ENCODE data around the gene KIF26A. TPM values are rescaled to one million over a fixed set of nuclear protein-coding genes. Genes with fewer than 3 reads are reported as not detected.

Gene KIF26A
- total RNA-seq, 2 donors from 2014 or later: 5.0 to 6.9 TPM

DNA sequence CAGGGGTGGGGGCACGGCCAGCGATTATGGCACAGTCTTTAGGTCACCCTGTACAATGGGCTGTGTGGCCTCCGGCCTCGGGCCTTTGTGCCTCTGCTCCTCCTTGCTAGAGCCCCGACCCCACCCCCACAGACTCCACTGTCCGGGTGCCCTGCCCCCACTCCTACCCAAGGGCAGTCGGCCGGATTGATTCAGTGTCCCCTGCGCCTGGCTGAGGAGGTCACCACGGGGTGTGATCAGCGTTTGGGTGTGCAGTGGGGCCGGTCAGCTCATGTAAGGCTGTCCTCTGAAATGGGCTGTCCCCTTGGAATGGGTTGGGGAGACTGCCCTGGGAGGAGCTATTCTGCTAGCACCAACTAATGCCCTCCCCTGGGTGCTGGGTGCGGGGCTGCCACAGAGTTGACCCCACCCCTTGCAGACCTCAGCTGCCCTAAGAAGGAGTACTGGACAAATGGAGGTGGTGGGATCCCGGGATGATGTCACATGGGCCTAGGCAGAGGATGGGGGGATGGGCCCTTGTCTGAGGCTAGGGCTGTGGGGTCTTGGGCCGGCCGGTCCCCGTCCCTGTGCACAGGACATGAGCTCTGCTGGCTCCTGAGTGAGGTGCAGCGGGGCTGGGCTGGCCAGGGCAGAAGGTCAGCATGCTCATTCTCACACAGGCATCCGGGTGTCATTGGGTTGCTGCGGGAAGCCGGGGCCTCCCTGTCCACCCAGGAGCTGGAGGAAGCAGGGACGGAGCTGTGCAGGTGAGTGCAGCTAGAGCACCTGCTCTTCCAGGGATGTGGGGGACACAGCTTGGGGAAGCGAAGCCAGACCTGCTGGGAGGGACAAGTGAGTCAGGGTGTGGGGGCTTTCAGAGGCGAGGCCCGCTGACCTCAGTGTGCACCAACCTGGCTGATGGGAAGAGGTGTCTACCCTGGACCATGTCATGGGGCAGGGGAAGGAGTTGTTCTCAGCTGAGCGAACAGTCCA lies 29.5 kb upstream of the KIF26A start:
- peak; percentile 81 for DNase-seq (ENCODE audit: low spot score)
- intact Hi-C loops (cut with DNase I): no loop called here

DNA sequence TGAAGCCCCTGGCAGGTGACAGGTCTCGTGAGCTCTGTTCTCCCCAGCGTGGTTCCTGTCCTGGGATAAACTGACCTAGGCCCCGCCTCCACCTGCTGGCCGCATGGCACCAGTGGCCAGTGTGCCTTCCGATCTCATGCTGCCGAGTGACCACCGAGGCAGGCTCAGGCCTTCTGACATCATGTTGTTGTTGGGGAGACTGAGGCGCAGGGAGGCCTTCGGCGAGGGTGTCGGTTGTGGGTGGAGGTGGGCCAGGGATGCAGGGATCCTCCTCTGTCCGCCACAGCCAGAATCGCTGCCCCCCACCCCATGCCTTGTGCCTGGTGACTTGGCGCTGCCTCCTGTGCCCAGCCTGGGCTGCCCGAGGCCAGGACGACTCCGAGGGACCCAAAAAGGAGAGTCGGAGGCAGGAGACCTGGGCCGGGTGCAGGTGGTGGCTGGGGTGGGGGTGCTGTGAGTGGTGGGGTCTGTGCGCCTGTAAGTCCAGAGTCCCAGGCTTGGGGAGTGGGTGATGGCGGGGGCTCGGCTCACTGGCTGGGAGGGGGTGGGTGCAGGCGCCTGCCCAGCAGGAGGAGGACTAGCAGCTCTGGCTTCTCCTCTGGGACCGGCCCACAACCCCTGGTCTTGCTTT lies 28.5 kb upstream of the KIF26A start:
- DNase-seq (ENCODE audit: low spot score): peak; percentile 76
- intact Hi-C loops (cut with DNase I): loop anchor here in 1 of 2 donors (5.0 kb wide), 1 partner anchor 157 kb away; no protein-coding TSS in a partner anchor

DNA sequence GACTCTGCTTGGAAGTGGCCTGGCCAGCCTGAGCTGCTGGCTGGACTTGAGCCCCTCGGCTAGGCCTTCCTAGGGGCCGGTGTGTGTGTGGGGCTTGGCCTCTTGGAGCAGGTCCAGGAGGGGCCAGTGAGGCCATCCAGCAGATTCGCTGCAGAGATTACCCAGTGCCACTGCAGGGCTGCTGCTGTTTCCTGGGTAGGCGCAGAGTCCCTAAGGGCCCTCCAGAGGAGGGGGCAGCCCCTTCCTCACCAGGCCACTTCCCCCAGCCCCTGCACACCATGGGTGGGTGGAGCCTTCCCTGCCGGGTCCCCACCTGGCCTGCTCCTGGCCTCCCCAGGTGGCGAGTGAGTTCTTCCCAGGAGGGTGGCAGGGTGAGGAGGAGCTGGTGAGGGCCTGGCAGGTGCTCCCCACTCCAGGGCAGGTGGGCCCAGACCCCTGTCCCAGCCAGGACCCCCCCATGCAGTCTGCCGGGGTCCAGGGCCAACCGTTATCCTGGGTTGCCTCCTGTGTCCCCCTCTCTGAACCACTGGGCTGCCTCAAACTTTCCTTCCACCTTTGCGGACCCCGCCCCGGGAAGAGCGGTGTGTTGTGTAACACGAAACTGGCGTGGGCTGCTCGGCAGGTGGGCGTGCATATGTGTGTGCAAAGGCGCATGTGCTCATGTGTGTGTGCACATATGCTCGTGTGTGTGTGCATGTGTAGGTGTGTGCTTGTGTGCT lies 27.7 kb upstream of the KIF26A start:
- peak; percentile 57 for DNase-seq (ENCODE audit: low spot score)
- intact Hi-C loops (cut with DNase I): loop anchor here in 1 of 2 donors (5.0 kb wide), 1 partner anchor 157 kb away; no protein-coding TSS in a partner anchor

DNA sequence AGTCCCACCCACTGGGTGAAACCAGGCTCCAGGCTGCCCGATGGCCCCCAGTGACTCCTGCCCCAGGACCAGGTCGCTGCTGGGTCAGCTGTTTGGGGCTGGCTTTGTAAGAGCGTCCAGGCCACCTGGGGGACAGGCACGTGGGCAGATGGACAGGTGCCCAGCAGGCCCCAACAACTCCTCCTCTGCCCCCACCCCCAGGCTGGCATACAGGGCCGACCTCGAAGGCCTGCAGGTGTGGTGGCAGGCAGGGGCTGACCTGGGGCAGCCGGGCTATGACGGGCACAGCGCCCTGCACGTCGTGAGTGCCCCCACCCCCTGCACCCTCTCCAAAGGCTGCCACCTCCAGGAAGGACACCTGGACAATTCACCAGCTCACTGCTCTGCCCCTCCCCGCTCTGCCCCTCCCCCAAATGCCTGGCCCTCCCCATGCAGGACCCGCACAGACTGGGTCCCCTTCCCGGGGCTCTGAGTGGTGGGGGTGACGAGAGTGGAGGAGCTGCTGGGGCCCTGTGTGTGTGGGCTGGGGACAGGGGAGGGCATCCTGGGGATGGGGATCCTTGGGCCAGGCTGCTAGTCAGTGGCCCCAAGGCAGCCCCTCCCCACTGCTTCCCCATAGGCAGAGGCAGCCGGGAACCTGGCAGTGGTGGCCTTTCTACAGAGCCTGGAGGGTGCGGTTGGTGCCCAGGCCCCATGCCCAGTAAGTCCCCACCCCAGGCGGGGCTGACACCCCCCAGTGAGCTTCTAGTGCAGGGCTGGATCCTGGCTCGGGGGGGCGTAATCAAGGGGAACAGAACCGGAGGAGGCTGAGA lies 26.9 kb upstream of the KIF26A start:
- intact Hi-C loops (cut with DNase I): loop anchor here in 1 of 2 donors (5.0 kb wide), 1 partner anchor 156 kb away; no protein-coding TSS in a partner anchor
- peak; percentile 76 for DNase-seq (ENCODE audit: low spot score)

DNA sequence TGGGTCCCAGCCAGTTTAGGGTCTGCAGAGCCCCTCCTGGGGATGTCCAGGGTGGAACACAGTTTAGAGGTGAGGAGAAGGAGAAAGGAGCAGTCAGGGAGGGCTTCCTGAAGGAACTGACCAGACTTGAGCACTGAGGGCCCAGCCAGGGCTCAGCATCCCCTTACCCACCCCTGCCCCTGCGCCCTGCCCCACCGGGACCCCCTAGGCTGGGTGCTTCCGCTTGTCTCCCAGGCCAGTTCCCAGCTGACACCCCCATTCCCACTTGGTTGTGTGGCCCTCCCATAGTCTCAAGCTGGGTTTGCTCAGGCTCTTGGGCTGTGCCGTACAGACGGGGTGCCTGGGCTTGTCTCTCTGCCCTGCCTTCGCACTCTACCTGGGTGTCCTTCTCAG lies 26.3 kb upstream of the KIF26A start:
- intact Hi-C loops (cut with DNase I): loop anchor here in 1 of 2 donors (5.0 kb wide), 1 partner anchor 155 kb away; no protein-coding TSS in a partner anchor
- peak; percentile 54 for DNase-seq (ENCODE audit: low spot score)

DNA sequence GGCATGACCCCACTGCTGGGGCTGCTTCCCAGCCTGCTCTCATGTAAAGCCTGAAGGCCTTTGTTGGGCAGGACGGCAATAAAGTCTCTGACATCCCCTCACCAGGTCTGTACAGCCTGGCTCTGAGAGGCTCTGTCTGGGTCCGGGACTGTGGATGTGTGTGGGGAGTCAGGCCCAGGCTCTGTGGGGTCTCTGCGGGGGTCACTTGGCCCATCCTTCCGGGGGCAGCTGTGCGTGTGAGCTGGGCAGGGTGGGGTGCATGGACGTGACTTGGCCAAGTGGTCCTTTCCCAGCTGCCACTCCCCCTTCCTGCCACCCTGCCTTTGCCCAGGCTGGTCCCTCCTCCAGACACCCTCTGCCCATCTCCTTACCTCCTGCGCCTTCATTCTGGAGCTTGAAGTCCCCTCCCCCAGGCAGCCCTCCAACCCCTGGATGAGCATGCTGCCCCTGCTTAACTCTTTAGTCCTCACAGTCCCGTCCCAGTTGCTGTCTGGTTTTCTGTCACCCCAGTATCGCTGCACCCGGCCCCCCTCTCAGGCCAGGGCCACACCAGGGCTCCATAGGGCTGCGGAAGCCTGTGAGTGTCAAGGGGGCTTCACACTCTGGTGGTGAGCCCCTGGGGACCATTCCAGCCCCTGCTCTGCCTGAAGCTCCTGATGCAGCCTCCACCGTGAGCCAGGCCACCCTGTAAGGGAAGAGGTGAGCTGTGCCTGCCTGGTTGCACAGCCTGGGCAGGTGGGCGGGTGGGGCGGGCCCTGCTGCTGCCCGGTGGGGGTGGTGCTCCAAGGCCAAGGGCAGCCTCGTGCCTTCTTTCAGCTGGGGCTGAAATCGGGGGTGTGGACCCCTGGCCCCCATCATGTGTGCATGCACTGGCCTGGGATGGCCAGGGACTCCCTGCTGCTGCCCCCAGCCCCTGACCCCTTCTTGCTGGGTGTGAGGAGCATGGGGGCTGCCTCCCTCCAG lies 25.5 kb upstream of the KIF26A start:
- DNase-seq (ENCODE audit: low spot score): peak; percentile 67
- intact Hi-C loops (cut with DNase I): loop anchor here in 1 of 2 donors (5.0 kb wide), 1 partner anchor 154 kb away; no protein-coding TSS in a partner anchor

DNA sequence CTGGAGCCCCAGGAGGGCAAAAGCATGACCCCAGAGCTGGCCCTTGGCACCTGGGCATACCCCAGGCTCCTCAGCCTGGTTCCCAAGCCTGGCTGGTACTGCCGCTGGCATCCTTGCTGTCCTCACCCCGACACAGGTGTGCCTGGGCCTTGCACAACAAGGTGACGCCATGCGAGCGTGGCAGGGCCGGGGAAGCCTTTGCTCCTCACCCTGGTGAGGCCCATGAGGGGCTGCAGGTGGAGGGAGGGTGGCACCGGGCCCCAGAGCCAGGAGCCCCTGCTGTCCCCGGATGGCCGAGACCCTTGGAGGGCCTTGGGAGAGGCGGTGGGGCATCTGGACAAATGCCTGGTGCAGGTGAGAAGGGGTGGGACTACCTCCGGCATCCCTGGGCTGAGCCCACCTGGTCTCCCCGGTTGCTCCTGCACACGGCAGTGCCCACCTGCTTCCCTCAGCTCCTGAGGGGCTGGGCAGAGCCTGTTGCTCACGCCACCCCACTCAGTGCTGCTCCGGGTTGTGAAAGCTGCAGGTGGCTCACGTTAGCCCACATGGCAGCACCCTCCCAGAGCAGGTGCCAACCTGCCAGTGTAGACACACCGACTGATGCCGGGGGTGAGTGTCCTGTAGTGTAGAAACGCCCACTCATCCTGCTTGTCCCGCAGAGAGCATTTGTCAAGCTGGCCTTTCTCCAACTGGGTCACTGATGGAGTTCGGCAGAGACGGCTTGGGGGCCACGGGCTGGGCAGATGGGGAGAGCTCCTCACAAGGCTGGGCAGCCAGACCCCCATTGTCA lies 24.6 kb upstream of the KIF26A start:
- intact Hi-C loops (cut with DNase I): loop anchor here in 1 of 2 donors (5.0 kb wide), 1 partner anchor 153 kb away; no protein-coding TSS in a partner anchor
- peak; percentile 69 for DNase-seq (ENCODE audit: low spot score)

DNA sequence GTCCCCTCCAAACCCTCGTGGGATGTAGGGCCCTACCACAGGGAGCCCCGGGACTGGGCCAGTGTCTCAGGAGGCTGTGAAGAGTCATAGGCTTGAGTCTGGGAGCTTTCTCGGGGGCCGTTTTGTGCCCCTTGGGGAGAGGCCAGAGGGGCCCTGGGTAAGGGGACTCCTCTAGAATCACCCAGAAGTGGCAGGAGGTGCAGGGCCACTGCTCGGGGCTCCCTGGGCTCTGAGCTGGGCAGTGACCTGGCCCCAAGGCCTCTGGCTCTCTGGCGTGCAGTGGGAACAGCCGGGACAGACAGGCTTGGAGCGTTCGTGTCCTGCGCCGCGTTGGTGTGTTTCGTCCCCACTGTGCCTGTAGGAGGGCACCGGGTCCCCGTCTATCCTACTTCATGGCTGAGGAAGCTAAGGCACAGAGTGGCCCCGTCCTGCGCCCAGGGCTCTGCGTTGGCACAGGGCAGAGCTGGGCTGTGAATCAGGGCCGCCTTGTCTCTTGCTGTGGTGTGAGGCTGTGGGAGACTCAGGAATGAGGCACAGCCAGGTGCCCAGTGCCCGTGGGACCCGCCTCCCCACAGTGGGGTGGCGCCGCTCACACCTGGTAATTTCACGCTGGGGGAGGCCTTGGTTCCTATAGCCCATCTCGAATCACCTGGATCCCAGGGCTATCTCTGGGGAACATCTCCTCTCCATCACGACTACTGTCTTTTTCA lies 23.8 kb upstream of the KIF26A start:
- intact Hi-C loops (cut with DNase I): loop anchor here in 1 of 2 donors (5.0 kb wide), 1 partner anchor 153 kb away; no protein-coding TSS in a partner anchor
- peak; percentile 77 for DNase-seq (ENCODE audit: low spot score)

DNA sequence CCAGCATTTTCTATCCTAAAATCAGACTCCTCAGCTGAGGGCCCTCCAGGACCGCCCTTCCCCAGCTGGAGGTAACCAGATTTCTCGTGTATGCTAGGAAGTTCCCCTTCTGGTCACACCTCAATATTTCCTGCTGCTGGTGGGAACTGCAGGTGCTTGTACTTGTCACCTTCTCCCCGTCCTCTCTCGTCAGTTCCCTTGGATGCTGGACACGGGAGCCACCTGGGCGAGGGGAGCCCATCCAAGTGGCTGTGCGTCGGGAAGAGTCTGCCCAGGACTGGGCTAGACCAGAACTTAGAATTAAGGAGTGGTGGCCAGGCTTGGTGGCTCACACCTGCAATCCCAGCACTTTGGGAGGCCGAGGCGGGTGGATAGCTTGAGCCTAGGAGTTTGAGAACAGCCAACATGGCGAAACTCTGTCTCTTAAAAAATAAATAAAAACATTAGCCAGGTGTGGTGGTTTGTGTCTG lies 23.2 kb upstream of the KIF26A start:
- intact Hi-C loops (cut with DNase I): no loop called here
- DNase-seq (ENCODE audit: low spot score): peak; percentile 73

DNA sequence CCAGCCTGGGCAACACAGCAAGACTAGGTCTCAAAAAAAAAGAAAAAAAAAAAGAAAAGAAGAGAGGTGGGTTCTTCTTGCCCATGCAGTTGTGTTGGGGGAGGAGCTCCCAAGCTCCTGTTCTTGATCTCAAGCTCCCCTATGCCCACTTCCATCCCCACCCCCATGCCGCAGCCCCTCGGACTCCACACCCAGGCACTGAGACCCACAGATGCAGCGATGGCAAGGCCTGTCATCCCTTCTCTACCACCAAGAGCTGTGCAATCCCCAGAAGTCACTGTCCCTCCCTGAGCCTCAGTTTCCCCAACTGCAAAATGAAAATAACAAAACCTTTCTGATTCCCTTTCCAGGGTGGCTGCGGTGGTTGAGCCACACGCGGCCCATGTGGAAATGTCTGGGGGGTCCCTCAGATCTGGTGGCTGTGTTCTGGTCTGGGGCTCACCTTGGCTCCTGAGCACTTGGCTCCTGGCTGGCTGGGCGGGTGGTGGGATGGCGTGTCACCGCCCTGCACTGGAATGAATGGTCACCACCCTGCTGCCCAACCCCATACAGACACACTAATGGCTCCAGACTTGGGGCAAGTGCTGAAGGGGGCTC lies 22.6 kb upstream of the KIF26A start:
- DNase-seq (ENCODE audit: low spot score): peak; percentile 55
- intact Hi-C loops (cut with DNase I): no loop called here

DNA sequence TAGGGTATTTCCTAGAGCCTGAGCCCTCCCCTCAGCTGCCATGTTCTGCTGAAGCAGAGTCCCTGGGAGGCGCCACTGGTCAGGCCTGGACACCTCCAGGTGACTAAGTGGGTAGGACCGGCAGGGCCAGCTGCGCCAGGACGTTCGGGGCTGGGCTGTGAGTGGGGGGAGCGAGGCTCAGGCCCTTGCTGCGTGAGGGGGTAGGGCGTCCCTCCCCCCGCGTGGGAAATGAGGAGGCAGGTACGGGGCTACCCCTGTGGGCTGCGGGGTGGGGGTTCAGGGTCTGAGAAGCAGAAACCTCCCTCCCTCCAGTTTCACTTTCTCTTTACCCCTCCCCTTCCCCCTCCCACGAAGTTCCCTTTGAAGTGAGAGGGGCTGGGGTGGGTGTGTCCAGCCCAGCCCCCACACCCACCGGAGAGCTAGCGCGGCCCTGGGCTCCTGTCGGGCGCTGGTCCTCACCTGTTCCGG lies 22.1 kb upstream of the KIF26A start:
- DNase-seq (ENCODE audit: low spot score): peak; percentile 75
- intact Hi-C loops (cut with DNase I): no loop called here

DNA sequence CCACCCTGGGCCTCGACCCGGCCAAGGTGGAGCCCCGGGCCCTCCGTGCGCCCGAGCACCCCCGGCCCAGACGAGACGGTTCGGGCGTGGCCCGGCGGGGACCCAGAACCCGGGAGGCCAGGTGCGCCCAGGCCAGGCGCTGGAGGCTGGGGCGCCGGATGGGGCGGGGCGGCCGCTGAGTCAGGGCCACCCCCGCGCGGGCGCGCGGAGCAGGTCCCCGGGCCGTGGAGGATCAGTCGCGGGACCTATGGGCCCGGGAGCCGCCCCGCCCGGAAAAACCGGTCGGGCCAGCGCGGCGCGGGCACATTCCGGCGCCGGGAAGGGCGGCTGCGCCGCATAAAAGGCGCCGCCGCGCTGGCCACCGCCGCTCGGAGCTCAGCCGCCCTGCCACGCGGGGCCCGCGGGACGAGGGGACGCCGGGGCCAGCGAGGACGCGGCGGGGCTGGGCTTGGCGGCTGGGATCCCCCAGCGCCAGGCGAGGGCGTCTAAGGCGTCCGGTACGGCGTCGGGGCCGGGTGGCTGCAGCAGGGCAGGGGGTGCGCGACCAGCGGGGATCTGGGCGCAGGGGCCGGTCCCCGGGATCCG lies 21.5 kb upstream of the KIF26A start:
- peak; percentile 78 for DNase-seq (ENCODE audit: low spot score)
- intact Hi-C loops (cut with DNase I): no loop called here

DNA sequence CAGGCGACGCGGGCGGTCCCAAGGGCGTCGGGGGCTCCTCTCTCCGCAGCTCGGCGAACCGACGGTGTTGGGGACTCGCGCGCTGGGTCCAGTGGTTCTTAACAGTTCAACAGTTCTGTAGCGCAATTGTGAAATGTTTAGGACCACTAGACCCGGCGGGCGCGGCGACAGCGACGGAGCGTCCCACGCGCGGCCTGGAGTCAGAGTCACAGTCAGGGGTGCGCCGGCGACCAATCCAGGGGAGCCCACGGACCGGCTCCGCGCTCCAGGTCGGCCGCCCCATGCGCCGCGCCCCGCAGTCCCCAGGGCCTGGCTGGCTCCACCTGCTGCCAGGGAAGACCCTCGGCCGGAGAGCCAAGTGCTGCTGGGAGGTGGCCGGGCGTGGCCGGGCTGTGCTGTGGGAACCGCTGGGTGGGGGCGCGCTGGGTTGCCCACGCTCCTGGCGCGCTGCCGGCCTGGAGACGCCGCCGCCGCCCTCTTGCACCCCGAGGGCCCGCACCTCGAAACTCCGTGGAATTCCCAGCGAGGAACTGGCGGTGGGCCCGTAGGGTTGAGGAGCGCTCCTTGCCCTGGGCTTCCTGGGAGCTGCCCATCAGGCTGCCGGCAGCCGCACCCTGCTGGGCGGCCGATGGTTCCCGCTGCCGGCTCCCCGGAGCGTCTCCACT lies 20.9 kb upstream of the KIF26A start:
- peak; percentile 69 for DNase-seq (ENCODE audit: low spot score)
- intact Hi-C loops (cut with DNase I): no loop called here

DNA sequence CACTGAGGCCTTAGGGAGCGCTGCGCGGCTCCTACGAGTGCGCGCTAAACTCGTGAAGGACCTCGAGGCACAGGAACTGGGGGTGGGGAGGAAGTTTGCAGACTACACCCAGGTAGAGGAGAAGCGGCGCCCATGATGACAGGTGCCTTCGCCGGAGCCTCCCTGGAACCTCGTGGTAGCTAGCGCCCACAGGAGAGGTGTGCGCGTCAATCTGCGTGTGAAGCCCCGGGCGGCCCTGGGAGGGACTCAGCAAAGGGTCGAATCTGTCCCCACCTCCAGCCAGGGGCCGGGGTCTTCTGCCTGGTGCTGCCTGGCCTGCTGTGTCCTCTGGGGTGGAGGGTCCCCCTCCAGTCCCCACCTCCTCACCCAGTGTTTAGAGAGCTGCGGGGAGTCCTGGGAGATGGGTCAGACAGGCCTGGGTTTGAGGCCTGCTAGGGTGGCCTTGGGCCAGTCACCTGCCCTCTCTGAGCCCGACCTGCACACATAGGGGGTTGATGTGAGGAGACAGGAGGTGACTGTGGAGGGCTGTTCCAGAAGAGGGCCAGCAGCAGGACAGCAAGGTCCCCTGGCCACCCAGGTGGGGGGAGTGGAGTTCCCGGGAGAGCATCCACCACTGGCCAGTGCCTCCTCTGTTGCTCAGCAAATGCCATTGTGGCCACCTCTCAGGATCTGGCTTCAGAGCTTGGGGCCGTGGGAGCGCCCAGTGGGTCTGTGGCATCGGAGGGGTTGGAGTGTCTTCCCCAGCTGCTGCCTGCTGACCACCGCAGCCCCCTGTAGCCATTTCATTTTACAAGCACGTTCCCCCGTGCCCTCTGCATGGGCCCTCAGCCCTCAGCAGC lies 20.2 kb upstream of the KIF26A start:
- intact Hi-C loops (cut with DNase I): no loop called here
- peak; percentile 62 for DNase-seq (ENCODE audit: low spot score)
